GM19438 (cell line): ENCODE measurements around the gene DEDD.
A peak's percentile ranks its signal among the peaks of the same experiment; 100 is the strongest.

ENCODE experiments used
- ATAC-seq: cut with Tn5 transposase; IDR thresholded peaks from one replicate; pipeline ENCODE4 v1.9.1; 2021; ENCODE audit warnings: low read depth; ENCODE audit not compliant: unreplicated experiment

DEDD gene, protein sequence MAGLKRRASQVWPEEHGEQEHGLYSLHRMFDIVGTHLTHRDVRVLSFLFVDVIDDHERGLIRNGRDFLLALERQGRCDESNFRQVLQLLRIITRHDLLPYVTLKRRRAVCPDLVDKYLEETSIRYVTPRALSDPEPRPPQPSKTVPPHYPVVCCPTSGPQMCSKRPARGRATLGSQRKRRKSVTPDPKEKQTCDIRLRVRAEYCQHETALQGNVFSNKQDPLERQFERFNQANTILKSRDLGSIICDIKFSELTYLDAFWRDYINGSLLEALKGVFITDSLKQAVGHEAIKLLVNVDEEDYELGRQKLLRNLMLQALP

GRCh38 chr1:161132410-161133219, at the start of gene DEDD:
TSS of gene DEDD (minus strand) at chr1:161132667. CDS start at chr1:161124462, 8,205 bp downstream.
- peak; percentile 97 for ATAC-seq

DNA sequence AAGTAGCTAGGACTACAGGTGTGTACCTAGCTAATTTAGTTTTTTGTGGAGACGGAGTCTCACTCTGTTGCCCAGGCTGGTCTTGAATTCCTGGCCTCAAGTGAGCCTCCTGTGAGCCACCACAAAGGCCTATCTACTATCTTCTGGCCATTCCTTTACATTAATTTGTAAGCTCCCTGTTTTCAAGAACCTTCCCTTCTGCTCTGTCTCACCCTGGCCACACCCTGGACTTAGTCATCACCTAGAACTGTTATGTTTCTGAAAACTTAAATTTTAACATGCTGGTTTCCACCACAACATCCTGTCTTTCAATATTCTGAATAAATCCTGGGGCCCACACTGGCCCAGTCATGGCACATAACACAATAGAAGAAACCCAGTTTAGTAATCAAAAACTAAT, 49.7 kb upstream of the DEDD start:
- peak; percentile 37 for ATAC-seq

- ATAC-seq = no peak
Measured at GRCh38 chr1:161180639-161181038, 48.2 kb upstream of the DEDD start.

- no peak for ATAC-seq
Measured at GRCh38 chr1:161179698-161180097, 47.2 kb upstream of the DEDD start.

DNA sequence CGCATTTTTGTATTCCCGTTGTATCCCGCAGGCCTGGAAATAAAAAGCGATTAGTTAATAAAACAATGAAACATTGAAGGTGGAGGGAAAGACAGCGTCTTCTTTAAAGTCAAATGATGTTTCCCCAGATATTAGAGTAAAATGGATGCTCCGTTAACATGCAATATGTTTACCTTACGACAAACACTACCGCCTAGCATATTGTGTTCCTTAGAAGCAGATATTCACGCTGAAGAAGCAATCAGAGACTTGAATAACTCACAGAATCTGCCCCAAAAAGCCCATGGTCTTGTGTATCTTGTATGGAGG, 45.4 kb upstream of the DEDD start:
- ATAC-seq = no peak

DNA sequence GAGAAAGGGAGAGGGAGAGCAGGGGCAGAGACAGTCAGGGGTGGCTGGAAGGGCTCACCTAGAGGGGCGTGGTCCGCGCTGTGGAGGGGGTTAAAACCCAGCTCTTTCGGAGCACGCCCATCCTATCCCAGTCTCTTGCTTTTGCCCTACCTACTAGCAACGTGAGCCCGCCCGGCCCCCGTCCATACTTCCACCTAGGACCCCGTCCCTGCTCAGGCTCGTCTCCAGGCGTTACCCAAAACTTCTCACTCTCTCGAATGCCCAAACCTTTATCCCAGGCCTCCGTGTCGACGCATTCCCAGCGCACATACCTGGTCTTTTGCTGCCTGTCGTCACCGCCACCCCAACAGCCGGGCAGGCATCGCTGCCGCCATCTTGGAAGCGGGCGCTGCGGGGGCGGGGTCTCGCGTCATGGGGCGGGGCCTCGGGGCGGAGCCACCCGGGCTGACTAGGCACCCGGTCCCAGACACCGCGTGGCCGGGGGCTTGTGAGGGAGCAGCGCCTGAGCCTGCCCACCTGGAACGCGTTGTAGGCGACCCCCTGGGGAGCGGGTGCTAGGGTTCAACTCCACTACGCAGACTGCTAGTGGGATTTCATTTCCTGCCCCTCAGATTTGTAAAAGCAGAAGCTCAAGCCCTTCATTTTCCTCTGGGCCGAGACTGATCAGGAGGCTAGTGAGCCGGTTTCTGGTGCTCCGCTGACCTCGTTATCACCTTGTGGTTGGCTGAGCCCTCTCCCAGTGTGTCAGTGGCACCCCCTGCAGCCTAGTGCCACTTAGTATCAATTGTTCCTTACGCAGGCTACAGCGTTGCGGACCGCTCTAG, 44.9 kb upstream of the DEDD start, which contains the start of gene B4GALT3:
Gene B4GALT3 (minus strand): TSS at position 396 of the 824 bp plus-strand sequence. CDS start 1,447 bp downstream, outside the sequence.
- ATAC-seq = peak; percentile 81

DNA sequence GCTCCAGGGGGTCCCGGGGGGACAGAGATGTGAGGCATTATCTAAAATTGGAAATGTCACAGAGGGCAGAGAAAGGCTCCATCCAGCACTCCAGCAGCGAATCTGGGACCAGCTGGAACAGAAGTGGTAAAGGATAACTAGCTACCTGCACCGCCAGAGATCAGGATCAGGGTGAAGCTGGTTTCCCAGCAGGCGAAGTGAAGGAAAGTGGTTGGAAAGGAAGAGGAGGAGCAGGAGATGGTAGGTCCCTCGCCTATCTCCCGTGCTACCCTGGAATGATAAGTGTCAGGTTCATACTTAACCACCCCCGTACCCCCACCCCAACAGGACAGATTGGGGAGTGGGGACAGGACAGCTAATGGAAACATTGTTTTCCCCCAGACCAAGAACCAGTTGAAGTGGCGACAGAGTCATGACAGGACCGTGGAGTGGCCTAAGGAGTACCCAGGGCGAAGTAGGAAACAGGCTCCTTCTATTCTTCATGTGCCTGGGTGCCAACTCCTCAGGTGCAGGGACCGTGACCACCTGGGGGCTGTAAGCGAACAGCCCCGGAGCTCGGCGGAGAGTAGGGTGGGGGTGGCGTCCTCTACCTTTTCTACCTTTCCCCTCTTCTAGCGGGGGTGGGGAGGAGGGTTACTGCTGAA, 44.1 kb upstream of the DEDD start:
- no peak for ATAC-seq

GRCh38 chr1:161175771-161176453, 43.4 kb upstream of the DEDD start:
- ATAC-seq = no peak

GRCh38 chr1:161174911-161175310, 42.4 kb upstream of the DEDD start:
- no peak for ATAC-seq

DNA sequence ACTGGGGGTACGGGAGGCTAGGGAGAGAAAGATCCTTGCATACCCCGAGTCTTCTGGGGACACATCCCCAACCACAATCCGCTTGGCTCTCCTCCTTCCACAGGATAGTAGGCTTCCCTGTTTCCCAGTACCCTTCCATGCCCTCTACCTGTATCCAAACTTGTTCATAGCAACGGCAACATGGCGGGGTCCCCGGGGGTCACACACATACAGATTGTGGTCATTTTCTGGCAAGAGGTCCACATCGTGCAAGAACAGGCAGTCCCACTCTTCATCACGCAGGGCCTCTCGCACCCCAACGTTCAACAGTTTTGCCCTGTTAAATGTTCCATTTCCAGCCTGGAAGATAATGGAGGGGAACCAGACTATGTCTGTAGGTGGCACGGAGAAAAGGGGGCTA, 41.2 kb upstream of the DEDD start:
- no peak for ATAC-seq

- no peak for ATAC-seq
Measured at GRCh38 chr1:161172776-161173376, 40.4 kb upstream of the DEDD start.

GRCh38 chr1:161172349-161172748, 39.9 kb upstream of the DEDD start:
- ATAC-seq = no peak

DNA sequence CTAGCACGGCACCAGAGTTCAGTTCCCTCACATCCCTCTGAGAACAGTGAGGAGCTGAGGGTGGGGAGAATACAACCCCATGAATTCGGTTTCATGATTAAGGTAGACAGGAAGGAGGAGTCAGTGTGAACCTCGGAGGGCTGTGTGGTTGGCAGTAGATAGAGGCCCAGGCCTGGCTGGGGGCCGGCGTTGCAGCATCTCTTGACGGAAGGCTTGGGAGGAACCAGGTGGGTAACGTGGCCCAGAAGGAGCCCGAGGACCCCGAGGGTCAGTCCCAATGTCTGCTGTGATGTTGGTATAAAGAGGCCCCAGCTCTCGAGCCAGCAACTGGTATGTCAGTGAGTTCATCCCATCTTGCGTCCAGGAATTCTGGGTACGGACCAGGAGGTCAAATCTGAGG, 39.2 kb upstream of the DEDD start:
- no peak for ATAC-seq

- no peak for ATAC-seq
Measured at GRCh38 chr1:161171191-161171590, 38.7 kb upstream of the DEDD start.

- ATAC-seq = no peak
Measured at GRCh38 chr1:161168906-161169305, 36.4 kb upstream of the DEDD start.

DNA sequence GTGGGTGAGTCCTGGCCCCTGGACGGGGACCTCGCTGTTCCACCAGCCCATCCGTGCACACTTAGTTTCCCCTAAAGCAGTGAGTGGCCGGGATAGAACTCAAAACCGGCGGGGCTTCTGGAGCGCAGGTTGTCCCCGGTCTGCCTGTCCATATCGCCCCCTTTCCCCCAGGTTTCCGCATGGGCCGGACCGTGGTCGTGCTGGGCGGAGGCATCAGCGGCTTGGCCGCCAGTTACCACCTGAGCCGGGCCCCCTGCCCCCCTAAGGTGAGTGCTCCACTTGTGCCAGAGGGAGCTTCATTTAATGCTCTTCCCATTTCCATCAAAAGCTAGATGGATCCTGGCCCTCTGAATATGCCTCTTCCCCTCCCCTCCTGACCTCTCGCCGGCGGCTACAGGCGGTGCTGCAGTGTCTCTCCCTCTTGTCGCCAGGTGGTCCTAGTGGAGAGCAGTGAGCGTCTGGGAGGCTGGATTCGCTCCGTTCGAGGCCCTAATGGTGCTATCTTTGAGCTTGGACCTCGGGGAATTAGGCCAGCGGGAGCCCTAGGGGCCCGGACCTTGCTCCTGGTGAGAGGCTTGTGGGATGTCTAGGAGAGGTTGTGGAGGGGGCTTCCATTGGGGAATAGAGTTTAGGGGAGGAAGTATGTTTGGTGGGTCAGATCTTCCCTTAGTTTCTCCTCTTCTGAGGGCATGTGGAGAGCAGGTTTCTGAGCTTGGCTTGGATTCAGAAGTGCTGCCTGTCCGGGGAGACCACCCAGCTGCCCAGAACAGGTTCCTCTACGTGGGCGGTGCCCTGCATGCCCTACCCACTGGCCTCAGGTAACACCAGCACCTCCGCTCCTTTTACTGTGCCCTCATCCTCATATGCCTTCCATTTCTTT, 34.4 kb upstream of the DEDD start:
- peak; percentile 5 for ATAC-seq

DNA sequence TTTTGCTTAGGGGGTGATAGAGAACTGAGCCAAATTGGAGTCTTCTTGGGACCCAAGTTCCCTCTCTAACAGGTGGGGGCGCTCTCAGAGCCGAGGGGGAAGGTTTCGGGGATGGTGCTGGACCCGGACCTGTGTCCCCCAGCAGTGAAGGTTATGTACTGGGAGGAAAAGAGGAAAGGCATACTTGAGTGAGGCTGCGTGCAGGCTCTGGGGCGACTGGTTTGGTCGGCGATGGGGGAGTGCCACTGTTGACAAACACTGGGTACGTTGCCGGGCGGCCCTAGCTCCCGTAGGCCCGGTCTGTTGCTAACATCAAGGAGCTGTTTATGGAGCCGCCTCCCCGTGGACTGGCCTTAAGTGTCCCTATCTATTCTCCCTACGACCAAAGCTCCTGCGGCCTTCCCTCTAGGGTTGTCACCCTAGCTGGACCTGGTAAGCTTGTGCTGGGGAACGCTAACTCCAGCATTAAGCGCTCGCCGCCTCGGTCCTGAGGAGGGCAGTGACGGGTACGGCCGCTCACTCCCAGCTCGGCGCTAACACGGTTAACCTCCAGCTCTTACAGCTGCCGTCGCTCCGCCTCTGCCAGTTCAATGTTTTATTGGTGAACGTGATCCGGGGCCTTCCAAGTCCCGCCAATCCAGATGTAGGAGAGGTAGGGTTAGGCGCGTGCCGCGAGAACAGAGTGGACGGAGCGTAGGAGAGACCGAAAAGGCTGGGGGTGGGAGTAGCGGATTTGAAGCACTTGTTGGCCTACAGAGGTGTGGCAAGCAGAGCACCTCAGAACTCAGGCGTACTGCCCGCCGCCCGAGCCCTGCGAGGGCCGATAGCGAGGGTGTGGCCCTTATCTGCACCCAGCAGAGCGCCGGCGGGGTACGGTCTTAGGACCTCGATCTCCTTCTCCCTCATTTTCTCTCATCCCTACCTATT, 33.5 kb upstream of the DEDD start, which contains the start of gene PPOX:
Gene PPOX (plus strand): TSS at position 685 of the 927 bp plus-strand sequence. CDS start 422 bp downstream, outside the sequence.
- peak; percentile 93 for ATAC-seq
